IMR-90 (cell line): ENCODE measurements around the gene KDM2B. TPM values are rescaled to one million over a fixed set of nuclear protein-coding genes. Genes with fewer than 3 reads are reported as not detected.
A peak's percentile ranks its signal among the peaks of the same experiment; 100 is the strongest.

Source experiments
- ATAC-seq: fragments of 200-7000 bp; cut with Tn5 transposase; 2 replicates; pipeline ENCODE4 v1.9.1; 2020; ENCODE audit warnings: low read depth, mild to moderate bottlenecking, moderate library complexity
- BruUV-seq: library from RNA; stranded (reverse); fragments of 400-500 nt; replicated peaks from 2 replicates; lab custom pipeline; 2021; lab: Mats Ljungman, UMichigan
- CTCF ChIA-PET: fragments of 300-600 bp; formaldehyde crosslinking; extraction: SDS; loops from one replicate; lab custom pipeline; 2021; ENCODE audit warnings: antibody characterized with exemption; lab: Yijun Ruan, JAX
- POLR2A ChIA-PET: fragments of 300-600 bp; sonication (Branson Sonifier 250); formaldehyde crosslinking; loops from one replicate; lab custom pipeline; 2022; ENCODE audit warnings: antibody characterized with exemption; ENCODE audit not compliant: unreplicated experiment; lab: Charles Lee
- DNase-seq: peaks from one replicate; pipeline ENCODE4 v3.0.0; 2013
- H2AFZ ChIP-seq: replicated peaks from 2 replicates; pipeline ENCODE3; 2013; ENCODE audit warnings: low read length, mild to moderate bottlenecking; ENCODE audit not compliant: poor library complexity
- H2AK5ac ChIP-seq: 2 replicates; pipeline ENCODE4 v1.6.1; 2013; ENCODE audit warnings: low read depth, low read length, inconsistent platforms
- H2AK9ac ChIP-seq: replicated peaks from 2 replicates; pipeline ENCODE3; 2013; ENCODE audit warnings: mild to moderate bottlenecking, low read depth, low read length, moderate library complexity; ENCODE audit not compliant: poor library complexity
- H2BK120ac ChIP-seq: 2 replicates; pipeline ENCODE4 v1.6.1; 2013; ENCODE audit warnings: low read depth, low read length, inconsistent platforms
- H2BK15ac ChIP-seq: 3 replicates; pipeline ENCODE4 v1.6.1; 2013; ENCODE audit warnings: low read depth, low read length, inconsistent platforms
- H2BK20ac ChIP-seq: 2 replicates; pipeline ENCODE4 v1.6.1; 2013; ENCODE audit warnings: low read depth, mild to moderate bottlenecking, inconsistent platforms, low read length, moderate library complexity
- H2BK5ac ChIP-seq: 2 replicates; pipeline ENCODE4 v1.6.1; 2013; ENCODE audit warnings: mild to moderate bottlenecking, low read depth, low read length, inconsistent platforms; ENCODE audit not compliant: poor library complexity, severe bottlenecking
- H3K14ac ChIP-seq: replicated peaks from 2 replicates; pipeline ENCODE4 v1.6.1; 2013; ENCODE audit warnings: low read depth, low read length, inconsistent platforms
- H3K18ac ChIP-seq: 2 replicates; pipeline ENCODE4 v1.6.1; 2013; ENCODE audit warnings: low read depth, low read length, control low read depth
- H3K23ac ChIP-seq: 2 replicates; pipeline ENCODE4 v1.6.1; 2013; ENCODE audit warnings: low read depth, low read length, inconsistent platforms
- H3K27ac ChIP-seq: 2 replicates; pipeline ENCODE4 v1.5.1; 2013; ENCODE audit warnings: mild to moderate bottlenecking, control low read depth, low read length; ENCODE audit not compliant: insufficient read depth
- H3K27me3 ChIP-seq: 2 replicates; pipeline ENCODE4 v1.6.1; 2013; ENCODE audit warnings: low read length; ENCODE audit not compliant: control insufficient read depth, insufficient read depth
- H3K36me3 ChIP-seq: 2 replicates; pipeline ENCODE4 v1.6.1; 2013; ENCODE audit warnings: low read length, mixed read lengths; ENCODE audit not compliant: control insufficient read depth, insufficient read depth
- H3K4ac ChIP-seq: 2 replicates; pipeline ENCODE4 v1.6.1; 2013; ENCODE audit warnings: low read depth, low read length, inconsistent platforms
- H3K4me1 ChIP-seq: 2 replicates; pipeline ENCODE4 v1.6.1; 2013; ENCODE audit warnings: low read length, mixed read lengths; ENCODE audit not compliant: control insufficient read depth, insufficient read depth
- H3K4me2 ChIP-seq: 2 replicates; pipeline ENCODE4 v1.6.1; 2013; ENCODE audit warnings: low read depth, mild to moderate bottlenecking, control low read depth, low read length, moderate library complexity
- H3K4me3 ChIP-seq: 2 replicates; pipeline ENCODE4 v1.5.1; 2013; ENCODE audit warnings: low read depth, mild to moderate bottlenecking, control low read depth, low read length, moderate library complexity; ENCODE audit not compliant: insufficient read depth
- H3K56ac ChIP-seq: 2 replicates; pipeline ENCODE4 v1.6.1; 2013; ENCODE audit warnings: low read length, inconsistent platforms; ENCODE audit not compliant: insufficient read depth; ENCODE audit errors: extremely low read depth
- H3K79me1 ChIP-seq, 2 experiments: 2 replicates each; pipeline ENCODE4 v1.6.1; 2013; ENCODE audit warnings: low read length in 2 of 2, inconsistent platforms in 1 of 2, low read depth in 1 of 2
- H3K9ac ChIP-seq: 2 replicates; pipeline ENCODE4 v1.6.1; 2013; ENCODE audit warnings: low read depth, low read length, control low read depth
- H3K9me1 ChIP-seq: 2 replicates; pipeline ENCODE4 v1.6.1; 2013; ENCODE audit warnings: low read length, inconsistent platforms; ENCODE audit not compliant: insufficient read depth
- H3K9me3 ChIP-seq: 2 replicates; pipeline ENCODE4 v1.6.1; 2013; ENCODE audit warnings: low read length; ENCODE audit not compliant: control insufficient read depth, insufficient read depth
- H4K20me1 ChIP-seq: 2 replicates; pipeline ENCODE4 v1.6.1; 2013; ENCODE audit warnings: low read length, inconsistent platforms; ENCODE audit not compliant: insufficient read depth
- H4K5ac ChIP-seq: 2 replicates; pipeline ENCODE4 v1.6.1; 2013; ENCODE audit warnings: mild to moderate bottlenecking, low read depth, low read length, control low read depth
- H4K8ac ChIP-seq, 2 experiments: 2 replicates each; pipeline ENCODE4 v1.6.1; 2013; ENCODE audit warnings: low read depth in 2 of 2, low read length in 2 of 2, control low read depth in 1 of 2, inconsistent platforms in 1 of 2
- H4K91ac ChIP-seq: 2 replicates; pipeline ENCODE4 v1.6.1; 2013; ENCODE audit warnings: low read depth, low read length, inconsistent platforms; ENCODE audit not compliant: insufficient read depth
- RCOR1 ChIP-seq: IDR thresholded peaks from 2 replicates; pipeline ENCODE4 v1.6.1; 2012; ENCODE audit warnings: mild to moderate bottlenecking, low read length, improper control_type of control experiment; ENCODE audit not compliant: insufficient replicate concordance
- WGBS, 2 experiments: methylation state at CpG; one replicate each; pipeline versions ENCODE4 v1.1.5 to v1.1.7; 2013; ENCODE audit warnings: missing lambda C conversion rate in 2 of 2; ENCODE audit not compliant: insufficient read length in 1 of 2; ENCODE audit errors: extremely low coverage in 2 of 2; 5-methylcytosine and 5-hydroxymethylcytosine counted together
- dilution Hi-C: fragments of 300-500 bp; cut with HindIII; formaldehyde crosslinking; loops from one replicate; pipeline ENCODE4 v1.14.3; 2018; ENCODE audit warnings: low sequenced_read_pairs; ENCODE audit not compliant: unreplicated experiment
- in situ Hi-C: fragments of 300-500 bp; cut with MboI; formaldehyde crosslinking; loops from 3 replicates; pipeline ENCODE4 v1.14.3; 2019; ENCODE audit warnings: low sequenced_read_pairs, inconsistent platforms, mixed read lengths
- intact Hi-C: fragments of 100-400 bp; cut with micrococcal nuclease; formaldehyde crosslinking; loops from 2 replicates; pipeline ENCODE4 v1.10.0; 2022
- polyA plus RNA-seq, 3 experiments: library from polyadenylated mRNA; depleted of rRNA; stranded (reverse); fragments of >200 nt; gene quantifications; 2 replicates each; pipeline ENCODE4 v1.2.3, GENCODE V29; 2012; ENCODE audit warnings: low replicate concordance in 1 of 3
- total RNA-seq: library from RNA; depleted of rRNA; stranded (reverse); fragments of >200 nt; gene quantifications from 2 replicates; pipeline ENCODE4 v1.2.3, GENCODE V29; 2012

Gene KDM2B
- total and polyA plus RNA-seq, 2 of the 4 experiments (the other 2 are of a cell fraction) = 22.6 to 24.2 TPM

DNA sequence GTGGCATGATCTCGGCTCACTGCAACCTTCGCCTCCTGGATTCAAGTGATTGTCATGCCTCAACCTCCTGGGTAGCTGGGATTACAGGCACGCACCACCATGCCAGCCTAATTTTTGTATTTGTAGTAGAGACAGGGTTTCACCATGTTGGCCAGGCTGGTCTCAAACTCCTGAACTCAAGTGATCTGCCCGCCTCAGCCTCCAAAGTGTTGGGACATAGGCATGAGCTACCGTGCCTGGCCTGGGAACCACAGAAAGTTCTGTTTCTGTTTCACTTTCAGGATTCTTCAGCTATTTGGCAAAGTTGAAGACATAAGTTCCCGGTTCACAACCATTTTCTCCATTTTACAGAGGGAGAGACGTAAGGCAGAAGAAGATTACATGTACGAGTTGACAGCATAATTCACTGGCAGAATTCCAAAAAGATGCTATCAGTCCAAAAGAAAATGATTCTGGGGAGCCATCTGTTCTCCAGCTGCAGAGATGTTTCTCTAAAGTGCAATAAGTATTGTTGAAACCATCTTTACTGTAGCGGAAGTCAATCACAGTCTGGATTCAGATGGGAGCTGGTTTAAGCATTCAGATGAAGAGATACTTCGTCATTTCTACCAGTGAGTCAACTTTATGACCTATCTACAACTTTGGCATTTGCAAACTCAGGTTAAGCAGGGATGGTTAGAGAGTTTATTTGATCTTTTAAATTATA, 189.1 kb downstream of the KDM2B start:
- H3K56ac ChIP-seq = no peak overlapping the region
- peak; percentile 61 for DNase-seq
- no peak overlapping the region for H2AK9ac ChIP-seq
- peak overlapping the region; percentile 5 for H3K4me2 ChIP-seq
- no peak; the same call in 1 of the 2 replicates for ATAC-seq
- H2AFZ ChIP-seq = peak overlapping the region; percentile 83
- dilution Hi-C loops (no loop called here), in situ Hi-C loops (loop anchor here (5.0 kb wide), 1 partner anchor 39 kb away; the partner anchor contains the start of gene ANAPC5), intact Hi-C loops (no loop called here)
- H4K8ac ChIP-seq = peak overlapping the region in 1 of 2 experiments; percentile 27; a peak in 1 of 4 replicates
- peaks cover 5% of the 10 kb centered on the region for H3K4me1 ChIP-seq
- no peaks in the 10 kb centered on the region for H3K9me3 ChIP-seq
- H2BK5ac ChIP-seq = no peak overlapping the region
- TF ChIP-seq RCOR1 = no peak
- H3K14ac ChIP-seq = no peak overlapping the region
- BruUV-seq = no TSS peak
- H3K36me3 ChIP-seq = no peaks in the 10 kb centered on the region
- H3K27me3 ChIP-seq = no peaks in the 10 kb centered on the region
- no peaks in the 10 kb centered on the region for H3K79me1 ChIP-seq
- H3K27ac ChIP-seq = no peak overlapping the region
- H3K9ac ChIP-seq = no peak overlapping the region
- 50% methylated on average over 1 of the region's 10 CpGs; no CpG with 5 or more reads in 1 of the 2 experiments for WGBS, 2 experiments
- POLR2A ChIA-PET = no interaction called here
- no peak overlapping the region for H2BK15ac ChIP-seq
- H3K4ac ChIP-seq = peak overlapping the region; percentile 58; the same call in 1 of the 2 replicates
- no peak overlapping the region for H3K23ac ChIP-seq
- no peak overlapping the region for H3K18ac ChIP-seq
- CTCF ChIA-PET = interaction anchor here (0.6 to 1.0 kb wide), 4 partner anchors 10 to 479 kb away, joined by 3 to 5 read pairs (median 3); no protein-coding TSS in a partner anchor
- peaks cover 6% of the 10 kb centered on the region; the same call in 1 of the 2 replicates for H3K9me1 ChIP-seq
- no peaks in the 10 kb centered on the region for H4K20me1 ChIP-seq
- peak overlapping the region; percentile 42; the same call in 1 of the 2 replicates for H4K5ac ChIP-seq
- no peak overlapping the region for H2BK20ac ChIP-seq
- H3K4me3 ChIP-seq = no peak overlapping the region
- H2AK5ac ChIP-seq = no peak overlapping the region
- no peak overlapping the region for H2BK120ac ChIP-seq
- H4K91ac ChIP-seq = no peak overlapping the region
